Osteoblast (primary cell): Measurements from ENCODE around the gene ZNF618. TPM values are rescaled to one million over a fixed set of nuclear protein-coding genes. Genes with fewer than 3 reads are reported as not detected.

Experiments
- DNase-seq: peaks from one replicate; pipeline ENCODE4 v3.0.0; 2011; ENCODE audit warnings: low spot score, mixed read lengths; ENCODE audit not compliant: insufficient read length; ENCODE audit errors: missing footprints
- H2AFZ ChIP-seq: 2 replicates; pipeline ENCODE4 v1.6.0; 2011; ENCODE audit warnings: mild to moderate bottlenecking, low read length
- H3K27ac ChIP-seq: 2 replicates; pipeline ENCODE4 v1.5.1; 2011; ENCODE audit warnings: mild to moderate bottlenecking, low read depth, low read length, moderate library complexity
- H3K27me3 ChIP-seq: 2 replicates; pipeline ENCODE4 v1.6.0; 2012; ENCODE audit warnings: mild to moderate bottlenecking, control low read depth, inconsistent platforms, low read length, moderate library complexity; ENCODE audit not compliant: insufficient read depth
- H3K36me3 ChIP-seq: 2 replicates; pipeline ENCODE4 v1.5.1; 2011; ENCODE audit warnings: mild to moderate bottlenecking, low read length, control low read depth, moderate library complexity; ENCODE audit not compliant: insufficient read depth
- H3K4me1 ChIP-seq: 2 replicates; pipeline ENCODE4 v1.5.1; 2011; ENCODE audit warnings: mild to moderate bottlenecking, low read length, control low read depth, moderate library complexity; ENCODE audit not compliant: insufficient read depth
- H3K4me2 ChIP-seq: 2 replicates; pipeline ENCODE4 v1.6.0; 2011; ENCODE audit warnings: mild to moderate bottlenecking, low read length; ENCODE audit not compliant: insufficient read depth
- H3K4me3 ChIP-seq: fragments of 200-600 bp; sonication (generic); 3 replicates; pipeline ENCODE4 v1.5.1; 2012; ENCODE audit warnings: mild to moderate bottlenecking, low read length, inconsistent platforms; ENCODE audit not compliant: insufficient read depth
- H3K79me2 ChIP-seq: 2 replicates; pipeline ENCODE4 v1.6.0; 2012; ENCODE audit warnings: mild to moderate bottlenecking, low read length, control low read depth, inconsistent platforms; ENCODE audit not compliant: insufficient read depth
- H3K9me3 ChIP-seq: 2 replicates; pipeline ENCODE4 v1.5.1; 2011; ENCODE audit warnings: low read depth, low read length, control low read depth
- H4K20me1 ChIP-seq: 2 replicates; pipeline ENCODE4 v1.6.0; 2012; ENCODE audit warnings: mild to moderate bottlenecking, low read length, control low read depth; ENCODE audit not compliant: insufficient read depth
- CTCF ChIP-seq: IDR thresholded peaks from 2 replicates; pipeline ENCODE4 v1.5.1; 2011; ENCODE audit warnings: mild to moderate bottlenecking, low read depth, low read length, moderate library complexity; ENCODE audit errors: extremely low read depth
- total RNA-seq: library from RNA; depleted of rRNA; stranded (reverse); fragments of >200 nt; gene quantifications from 2 replicates; pipeline ENCODE4 v1.2.3, GENCODE V29; 2012

ZNF618 gene
- total RNA-seq, 1 donor: 10.1 TPM

- Histone ChIP-seq H3K36me3 (peaks cover 46% of the 10 kb centered on the region), H3K9me3 (no peaks in the 10 kb centered on the region), H3K4me3 (no peak overlapping the region)
These were observed 132.0 kb downstream of the ZNF618 start for GRCh38 chr9:114007991-114008666.

GRCh38 chr9:114008667-114009410 lies 132.7 kb downstream of the ZNF618 start:
- H3K9me3 ChIP-seq: no peaks in the 10 kb centered on the region
- no peak overlapping the region for H3K27ac ChIP-seq
- no peak overlapping the region for H2AFZ ChIP-seq
- H4K20me1 ChIP-seq: peaks cover 3% of the 10 kb centered on the region
- H3K4me2 ChIP-seq: no peak overlapping the region
- H3K36me3 ChIP-seq: peaks cover 46% of the 10 kb centered on the region
- peak; percentile 61 for DNase-seq
- H3K79me2 ChIP-seq: no peaks in the 10 kb centered on the region
- H3K4me1 ChIP-seq: no peaks in the 10 kb centered on the region
- no peaks in the 10 kb centered on the region for H3K27me3 ChIP-seq
- no peak for TF ChIP-seq CTCF
- H3K4me3 ChIP-seq: no peak overlapping the region

More at GRCh38 chr9:114007991-114008666, 132.0 kb downstream of the ZNF618 start:
- Histone ChIP-seq H4K20me1 (peaks cover 3% of the 10 kb centered on the region), H3K27me3 (no peaks in the 10 kb centered on the region), H2AFZ (no peak overlapping the region), H3K79me2 (no peaks in the 10 kb centered on the region), H3K4me1 (no peaks in the 10 kb centered on the region), H3K4me2 (no peak overlapping the region), H3K27ac (no peak overlapping the region)
- TF ChIP-seq CTCF: no peak
- DNase-seq: peak; percentile 42

- H3K9me3 ChIP-seq: no peaks in the 10 kb centered on the region
- peaks cover 2% of the 10 kb centered on the region for H4K20me1 ChIP-seq
- H3K4me2 ChIP-seq: no peak overlapping the region
- DNase-seq: no peak
- no peak overlapping the region for H3K27ac ChIP-seq
- no peaks in the 10 kb centered on the region for H3K27me3 ChIP-seq
- no peak for TF ChIP-seq CTCF
- H3K4me1 ChIP-seq: no peaks in the 10 kb centered on the region
- no peak overlapping the region for H3K4me3 ChIP-seq
- no peak overlapping the region for H2AFZ ChIP-seq
- H3K79me2 ChIP-seq: no peaks in the 10 kb centered on the region
- H3K36me3 ChIP-seq: peaks cover 35% of the 10 kb centered on the region
These were observed 135.2 kb downstream of the ZNF618 start for GRCh38 chr9:114011313-114011712.

- Histone ChIP-seq H3K36me3 (peaks cover 34% of the 10 kb centered on the region), H3K79me2 (no peaks in the 10 kb centered on the region), H4K20me1 (no peaks in the 10 kb centered on the region), H2AFZ (no peak overlapping the region), H3K4me2 (no peak overlapping the region), H3K4me3 (no peak overlapping the region), H3K27me3 (no peaks in the 10 kb centered on the region), H3K27ac (no peak overlapping the region), H3K9me3 (no peaks in the 10 kb centered on the region), H3K4me1 (no peaks in the 10 kb centered on the region)
- TF ChIP-seq CTCF: no peak
- no peak for DNase-seq
These were observed 136.0 kb downstream of the ZNF618 start for GRCh38 chr9:114012126-114012525.
